ENCODE data around the gene PHGDH. TPM values are rescaled to one million over a fixed set of nuclear protein-coding genes. Genes with fewer than 3 reads are reported as not detected.
A peak's percentile ranks its signal among the peaks of the same experiment; 100 is the strongest.

PHGDH gene
- total and polyA plus RNA-seq, 9 donors, result 50.6 to 105 (median 76.1) TPM

- 20% methylated on average over 1 of the region's 3 CpGs for WGBS (ENCODE audit: insufficient coverage)
- no peaks in the 10 kb centered on the region for H3K27me3 ChIP-seq (ENCODE audit: control insufficient read depth, insufficient read depth, low read length)
- DNase-seq, result no peak
- peaks cover 18% of the 10 kb centered on the region for H3K36me3 ChIP-seq (ENCODE audit: control insufficient read depth, insufficient read depth, low read length)
- H3K4me1 ChIP-seq (ENCODE audit: control insufficient read depth, insufficient read depth, low read length), result peaks cover 15% of the 10 kb centered on the region
- no peak overlapping the region for H3K4me3 ChIP-seq (ENCODE audit: low read length)
- H3K27ac ChIP-seq (ENCODE audit: low read length), result no peak overlapping the region
- H3K9me3 ChIP-seq (replicated peaks; ENCODE audit: control insufficient read depth, low read depth, low read length), result no peaks in the 10 kb centered on the region
Observed at GRCh38 chr1:119747451-119747850, 35.7 kb downstream of the PHGDH start.

- WGBS (ENCODE audit: insufficient coverage), result 48% methylated on average over 3 of the region's 4 CpGs
- H3K36me3 ChIP-seq (ENCODE audit: control insufficient read depth, insufficient read depth, low read length), result peaks cover 12% of the 10 kb centered on the region
Observed at GRCh38 chr1:119748040-119748439, 36.3 kb downstream of the PHGDH start.

GRCh38 chr1:119752592-119752991, 40.9 kb downstream of the PHGDH start:
- Histone ChIP-seq H3K9me3 (replicated peaks; ENCODE audit: control insufficient read depth, low read depth, low read length) (no peaks in the 10 kb centered on the region), H3K27ac (ENCODE audit: low read length) (no peak overlapping the region), H3K4me1 (ENCODE audit: control insufficient read depth, insufficient read depth, low read length) (no peaks in the 10 kb centered on the region), H3K36me3 (ENCODE audit: control insufficient read depth, insufficient read depth, low read length) (no peaks in the 10 kb centered on the region), H3K4me3 (ENCODE audit: low read length) (no peak overlapping the region), H3K27me3 (ENCODE audit: control insufficient read depth, insufficient read depth, low read length) (no peaks in the 10 kb centered on the region)
- WGBS (ENCODE audit: insufficient coverage), result no CpG with 5 or more reads among the region's 4 CpGs
- DNase-seq, result no peak

More at GRCh38 chr1:119748040-119748439, 36.3 kb downstream of the PHGDH start:
- H3K9me3 ChIP-seq (replicated peaks; ENCODE audit: control insufficient read depth, low read depth, low read length), result no peaks in the 10 kb centered on the region
- peaks cover 9% of the 10 kb centered on the region for H3K4me1 ChIP-seq (ENCODE audit: control insufficient read depth, insufficient read depth, low read length)
- no peaks in the 10 kb centered on the region for H3K27me3 ChIP-seq (ENCODE audit: control insufficient read depth, insufficient read depth, low read length)
- no peak overlapping the region for H3K4me3 ChIP-seq (ENCODE audit: low read length)
- no peak for DNase-seq
- no peak overlapping the region for H3K27ac ChIP-seq (ENCODE audit: low read length)

- H3K27ac ChIP-seq (ENCODE audit: low read length), result no peak overlapping the region
- no peak overlapping the region for H3K4me3 ChIP-seq (ENCODE audit: low read length)
- no peaks in the 10 kb centered on the region for H3K27me3 ChIP-seq (ENCODE audit: control insufficient read depth, insufficient read depth, low read length)
- H3K4me1 ChIP-seq (ENCODE audit: control insufficient read depth, insufficient read depth, low read length), result no peaks in the 10 kb centered on the region
- DNase-seq, result no peak
- no peaks in the 10 kb centered on the region for H3K36me3 ChIP-seq (ENCODE audit: control insufficient read depth, insufficient read depth, low read length)
- H3K9me3 ChIP-seq (replicated peaks; ENCODE audit: control insufficient read depth, low read depth, low read length), result no peaks in the 10 kb centered on the region
- WGBS (ENCODE audit: insufficient coverage), result 67% methylated on average over 1 of the region's 3 CpGs
Observed at GRCh38 chr1:119758584-119758983, 46.9 kb downstream of the PHGDH start.

- WGBS (ENCODE audit: insufficient coverage), result no CpG with 5 or more reads among the region's 1 CpG
- Histone ChIP-seq H3K4me1 (ENCODE audit: control insufficient read depth, insufficient read depth, low read length) (no peaks in the 10 kb centered on the region), H3K4me3 (ENCODE audit: low read length) (no peak overlapping the region), H3K27me3 (ENCODE audit: control insufficient read depth, insufficient read depth, low read length) (no peaks in the 10 kb centered on the region), H3K36me3 (ENCODE audit: control insufficient read depth, insufficient read depth, low read length) (no peaks in the 10 kb centered on the region), H3K27ac (ENCODE audit: low read length) (no peak overlapping the region), H3K9me3 (replicated peaks; ENCODE audit: control insufficient read depth, low read depth, low read length) (peaks cover 2% of the 10 kb centered on the region)
- DNase-seq, result no peak
Observed at GRCh38 chr1:119762409-119762808, 50.7 kb downstream of the PHGDH start.

GRCh38 chr1:119762953-119763352, 51.2 kb downstream of the PHGDH start:
- H3K4me3 ChIP-seq (ENCODE audit: low read length), result no peak overlapping the region
- H3K27me3 ChIP-seq (ENCODE audit: control insufficient read depth, insufficient read depth, low read length), result no peaks in the 10 kb centered on the region
- no peaks in the 10 kb centered on the region for H3K4me1 ChIP-seq (ENCODE audit: control insufficient read depth, insufficient read depth, low read length)
- H3K36me3 ChIP-seq (ENCODE audit: control insufficient read depth, insufficient read depth, low read length), result no peaks in the 10 kb centered on the region
- H3K27ac ChIP-seq (ENCODE audit: low read length), result no peak overlapping the region
- WGBS (ENCODE audit: insufficient coverage), result no CpG with 5 or more reads among the region's 1 CpG
- H3K9me3 ChIP-seq (replicated peaks; ENCODE audit: control insufficient read depth, low read depth, low read length), result peaks cover 2% of the 10 kb centered on the region
- no peak for DNase-seq

GRCh38 chr1:119764220-119764619, 52.5 kb downstream of the PHGDH start:
- H3K4me1 ChIP-seq (ENCODE audit: control insufficient read depth, insufficient read depth, low read length), result no peaks in the 10 kb centered on the region
- H3K9me3 ChIP-seq (replicated peaks; ENCODE audit: control insufficient read depth, low read depth, low read length), result peaks cover 2% of the 10 kb centered on the region
- H3K4me3 ChIP-seq (ENCODE audit: low read length), result no peak overlapping the region
- 88% methylated on average over 4 of the region's 6 CpGs for WGBS (ENCODE audit: insufficient coverage)
- H3K27me3 ChIP-seq (ENCODE audit: control insufficient read depth, insufficient read depth, low read length), result peaks cover 3% of the 10 kb centered on the region
- H3K27ac ChIP-seq (ENCODE audit: low read length), result no peak overlapping the region
- DNase-seq, result no peak
- no peaks in the 10 kb centered on the region for H3K36me3 ChIP-seq (ENCODE audit: control insufficient read depth, insufficient read depth, low read length)

GRCh38 chr1:119766374-119766794, 54.6 kb downstream of the PHGDH start:
- WGBS (ENCODE audit: insufficient coverage), result no CpG with 5 or more reads among the region's 4 CpGs
- Histone ChIP-seq H3K9me3 (replicated peaks; ENCODE audit: control insufficient read depth, low read depth, low read length) (peaks cover 2% of the 10 kb centered on the region), H3K27ac (ENCODE audit: low read length) (no peak overlapping the region), H3K4me3 (ENCODE audit: low read length) (no peak overlapping the region), H3K27me3 (ENCODE audit: control insufficient read depth, insufficient read depth, low read length) (peaks cover 3% of the 10 kb centered on the region), H3K36me3 (ENCODE audit: control insufficient read depth, insufficient read depth, low read length) (no peaks in the 10 kb centered on the region), H3K4me1 (ENCODE audit: control insufficient read depth, insufficient read depth, low read length) (peaks cover 3% of the 10 kb centered on the region)
- no peak for DNase-seq

- Histone ChIP-seq H3K4me1 (ENCODE audit: control insufficient read depth, insufficient read depth, low read length) (peaks cover 4% of the 10 kb centered on the region), H3K27me3 (ENCODE audit: control insufficient read depth, insufficient read depth, low read length) (peaks cover 3% of the 10 kb centered on the region), H3K4me3 (ENCODE audit: low read length) (no peak overlapping the region), H3K9me3 (replicated peaks; ENCODE audit: control insufficient read depth, low read depth, low read length) (peaks cover 2% of the 10 kb centered on the region), H3K36me3 (ENCODE audit: control insufficient read depth, insufficient read depth, low read length) (no peaks in the 10 kb centered on the region), H3K27ac (ENCODE audit: low read length) (no peak overlapping the region)
- 60% methylated on average over 2 of the region's 2 CpGs for WGBS (ENCODE audit: insufficient coverage)
- DNase-seq, result no peak
Observed at GRCh38 chr1:119767486-119767885, 55.8 kb downstream of the PHGDH start.

- H3K4me3 ChIP-seq (ENCODE audit: low read length), result no peak within 1 kb of the TSS
- no peak within 1 kb of the TSS for H3K27ac ChIP-seq (ENCODE audit: low read length)
- 90% methylated on average over 5 of the region's 8 CpGs for WGBS (ENCODE audit: insufficient coverage)
- H3K4me1 ChIP-seq (ENCODE audit: control insufficient read depth, insufficient read depth, low read length), result peaks cover 8% of the 10 kb centered on the region
- DNase-seq, result no peak
- no peaks in the 10 kb centered on the region for H3K36me3 ChIP-seq (ENCODE audit: control insufficient read depth, insufficient read depth, low read length)
- peaks cover 2% of the 10 kb centered on the region for H3K9me3 ChIP-seq (replicated peaks; ENCODE audit: control insufficient read depth, low read depth, low read length)
- peaks cover 3% of the 10 kb centered on the region for H3K27me3 ChIP-seq (ENCODE audit: control insufficient read depth, insufficient read depth, low read length)
Observed at GRCh38 chr1:119768778-119769177, 57.0 kb downstream of the PHGDH start, which contains the start of gene HMGCS2. TSS of gene HMGCS2 (minus strand) at chr1:119768905. CDS start at chr1:119768844, 61 bp downstream.

- 15% methylated on average over 2 of the region's 2 CpGs for WGBS (ENCODE audit: insufficient coverage)
- H3K4me3 ChIP-seq (ENCODE audit: low read length), result no peak overlapping the region
- H3K9me3 ChIP-seq (replicated peaks; ENCODE audit: control insufficient read depth, low read depth, low read length), result no peaks in the 10 kb centered on the region
- H3K36me3 ChIP-seq (ENCODE audit: control insufficient read depth, insufficient read depth, low read length), result no peaks in the 10 kb centered on the region
- H3K27ac ChIP-seq (ENCODE audit: low read length), result no peak overlapping the region
- DNase-seq, result peak; percentile 31
- H3K4me1 ChIP-seq (ENCODE audit: control insufficient read depth, insufficient read depth, low read length), result peaks cover 11% of the 10 kb centered on the region
- H3K27me3 ChIP-seq (ENCODE audit: control insufficient read depth, insufficient read depth, low read length), result peaks cover 3% of the 10 kb centered on the region
Observed at GRCh38 chr1:119771016-119771415, 59.3 kb downstream of the PHGDH start.
